Measurements from ENCODE around the gene KCMF1.

DNA sequence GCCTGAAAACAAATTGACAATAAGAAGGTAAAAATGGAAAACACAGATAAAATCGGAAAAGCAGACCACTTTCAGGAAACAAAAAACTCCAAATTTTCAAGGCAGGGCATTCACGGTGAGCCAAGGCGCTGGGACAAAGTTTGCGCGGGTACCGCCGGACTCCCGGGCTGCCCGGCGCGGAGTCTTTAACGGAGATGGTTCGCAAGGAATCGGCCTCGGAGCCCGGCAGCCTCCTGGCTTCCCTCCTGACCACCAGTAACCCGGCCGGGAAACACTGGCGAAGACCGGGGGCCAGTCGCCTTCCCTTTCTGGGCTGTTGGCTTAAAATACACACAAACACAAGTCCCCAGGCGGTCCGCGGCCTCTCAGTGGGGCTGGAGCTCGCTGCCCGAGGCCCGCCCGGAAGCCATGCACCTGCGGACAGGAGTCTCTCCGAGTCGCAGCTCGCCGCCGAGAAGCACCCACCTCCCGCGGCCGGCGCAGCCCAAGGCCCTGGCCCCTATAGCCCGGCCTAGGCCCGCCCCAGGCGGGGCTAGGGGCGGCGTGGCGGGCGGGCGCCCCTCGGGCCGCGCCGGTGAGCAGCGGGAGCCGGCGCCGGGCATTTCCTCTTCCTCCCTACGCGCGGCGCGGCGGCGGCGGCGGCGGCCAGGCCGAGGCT, 622 bp upstream of the KCMF1 start:
- TF ChIP-seq CTCF (IDR thresholded peaks at IDR 0.05; ENCODE audit: low read depth, low read length, poor library complexity, severe bottlenecking) (no peak), EZH2phosphoT487 (IDR thresholded peaks at IDR 0.05; ENCODE audit: borderline replicate concordance, low read length) (no peak)
